Fibroblast of upper back skin (primary cell): ENCODE measurements around the gene PGA4.
"Not testable (repeated sequence)": the region's sequence is repeated elsewhere in the genome, so short reads cannot be mapped to it uniquely, and the experiment has no call there.

ENCODE experiments used
- DNase-seq: peaks from one replicate; pipeline ENCODE4 v3.0.0-alpha.2; 2013

Gene PGA4

GRCh38 chr11:61252332-61252731, 30.2 kb downstream of the PGA4 start:
- DNase-seq, result not testable (repeated sequence)

- DNase-seq, result peak; percentile 54
Observed at GRCh38 chr11:61254403-61255025, 32.4 kb downstream of the PGA4 start.

- DNase-seq, result no peak
Observed at GRCh38 chr11:61256710-61257482, 34.7 kb downstream of the PGA4 start.

GRCh38 chr11:61258546-61258945, 36.4 kb downstream of the PGA4 start:
- no peak for DNase-seq

GRCh38 chr11:61259363-61259762, 37.2 kb downstream of the PGA4 start:
- DNase-seq, result no peak

- DNase-seq, result no peak
Observed at GRCh38 chr11:61264371-61264770, 42.2 kb downstream of the PGA4 start.

GRCh38 chr11:61264795-61265194, 42.6 kb downstream of the PGA4 start:
- no peak for DNase-seq

GRCh38 chr11:61265357-61265756, 43.2 kb downstream of the PGA4 start:
- DNase-seq, result no peak

GRCh38 chr11:61266602-61267001, 44.5 kb downstream of the PGA4 start:
- peak; percentile 7 for DNase-seq

- no peak for DNase-seq
Observed at GRCh38 chr11:61267437-61267841, 45.3 kb downstream of the PGA4 start.

- DNase-seq, result no peak
Observed at GRCh38 chr11:61268588-61269250, 46.6 kb downstream of the PGA4 start.

- DNase-seq, result no peak
Observed at GRCh38 chr11:61270354-61271076, 48.4 kb downstream of the PGA4 start.

- no peak for DNase-seq
Observed at GRCh38 chr11:61272731-61273130, 50.6 kb downstream of the PGA4 start.

GRCh38 chr11:61273178-61274078, 51.3 kb downstream of the PGA4 start:
- DNase-seq, result no peak

GRCh38 chr11:61274084-61274483, 51.9 kb downstream of the PGA4 start:
- DNase-seq, result no peak

GRCh38 chr11:61275191-61275590, 53.0 kb downstream of the PGA4 start:
- no peak for DNase-seq

- DNase-seq, result no peak
Observed at GRCh38 chr11:61277186-61278000, 55.2 kb downstream of the PGA4 start.

- DNase-seq, result no peak
Observed at GRCh38 chr11:61278001-61278470, 55.9 kb downstream of the PGA4 start.

GRCh38 chr11:61279934-61280659, 58.0 kb downstream of the PGA4 start:
- DNase-seq, result peak; percentile 54

GRCh38 chr11:61280883-61281580, 58.9 kb downstream of the PGA4 start:
- DNase-seq, result no peak
